ENCODE results near the gene PDE10A.

GRCh38 chr6:165292657-165293056 lies 370.4 kb downstream of the PDE10A start:
- no peak for TF ChIP-seq YY1 (IDR thresholded peaks at IDR 0.05; ENCODE audit: insufficient read depth, insufficient read length)
- TF ChIP-seq SUZ12 (IDR thresholded peaks at IDR 0.05; ENCODE audit: extremely low read depth, insufficient read depth, insufficient read length) = no peak
- TF ChIP-seq ZNF274 (IDR thresholded peaks at IDR 0.05; ENCODE audit: low read depth, low read length) = no peak

Measured in NT2/D1 (cell line).